ENCODE results near the gene MRPS24.

The MRPS24 gene

GRCh38 chr7:43876976-43877745, 7.8 kb upstream of the MRPS24 start:
- DNase-seq, result no peak

GRCh38 chr7:43876241-43876640, 6.9 kb upstream of the MRPS24 start:
- no peak for DNase-seq

GRCh38 chr7:43873300-43873699, 4.0 kb upstream of the MRPS24 start:
- DNase-seq, result no peak

GRCh38 chr7:43872406-43873110, 3.2 kb upstream of the MRPS24 start:
- no peak for DNase-seq

GRCh38 chr7:43871064-43871463, 1.7 kb upstream of the MRPS24 start:
- no peak for DNase-seq

- no peak for DNase-seq
These were observed 999 bp upstream of the MRPS24 start for GRCh38 chr7:43870316-43870715.

- no peak for DNase-seq
These were observed 537 bp upstream of the MRPS24 start for GRCh38 chr7:43869867-43870240.

- no peak for DNase-seq
These were observed 674 bp downstream of the MRPS24 start for GRCh38 chr7:43868681-43869005.

GRCh38 chr7:43868181-43868580, 1.1 kb downstream of the MRPS24 start:
- no peak for DNase-seq

- no peak for DNase-seq
These were observed 4.0 kb downstream of the MRPS24 start for GRCh38 chr7:43865277-43865676.

GRCh38 chr7:43864126-43864525, 5.2 kb downstream of the MRPS24 start:
- DNase-seq, result no peak

- DNase-seq, result no peak
These were observed 12.3 kb downstream of the MRPS24 start for GRCh38 chr7:43856996-43857395.

GRCh38 chr7:43856316-43856715, 13.0 kb downstream of the MRPS24 start:
- no peak for DNase-seq

GRCh38 chr7:43855176-43855575, 14.1 kb downstream of the MRPS24 start:
- no peak for DNase-seq

GRCh38 chr7:43851805-43852204, 17.5 kb downstream of the MRPS24 start:
- DNase-seq, result no peak

- no peak for DNase-seq
These were observed 18.8 kb downstream of the MRPS24 start for GRCh38 chr7:43850348-43851116.

GRCh38 chr7:43849047-43849446, 20.3 kb downstream of the MRPS24 start:
- DNase-seq, result no peak

GRCh38 chr7:43847496-43847895, 21.8 kb downstream of the MRPS24 start:
- no peak for DNase-seq

- no peak for DNase-seq
These were observed 24.7 kb downstream of the MRPS24 start for GRCh38 chr7:43844662-43845061.

- DNase-seq, result no peak
These were observed 25.1 kb downstream of the MRPS24 start for GRCh38 chr7:43844257-43844656.

GRCh38 chr7:43843296-43843695, 26.0 kb downstream of the MRPS24 start:
- DNase-seq, result no peak

GRCh38 chr7:43838201-43838658, 31.1 kb downstream of the MRPS24 start:
- no peak for DNase-seq

GRCh38 chr7:43834463-43835251, 34.7 kb downstream of the MRPS24 start:
- no peak for DNase-seq
